ENCODE measurements around the gene NCOR1. TPM values are rescaled to one million over a fixed set of nuclear protein-coding genes. Genes with fewer than 3 reads are reported as not detected.

Gene NCOR1
- total and polyA plus RNA-seq, 2 of the 8 experiments (the other 6 are each of a cell fraction or from before 2014, with no cell fraction given), result 65.4 to 142 TPM

DNA sequence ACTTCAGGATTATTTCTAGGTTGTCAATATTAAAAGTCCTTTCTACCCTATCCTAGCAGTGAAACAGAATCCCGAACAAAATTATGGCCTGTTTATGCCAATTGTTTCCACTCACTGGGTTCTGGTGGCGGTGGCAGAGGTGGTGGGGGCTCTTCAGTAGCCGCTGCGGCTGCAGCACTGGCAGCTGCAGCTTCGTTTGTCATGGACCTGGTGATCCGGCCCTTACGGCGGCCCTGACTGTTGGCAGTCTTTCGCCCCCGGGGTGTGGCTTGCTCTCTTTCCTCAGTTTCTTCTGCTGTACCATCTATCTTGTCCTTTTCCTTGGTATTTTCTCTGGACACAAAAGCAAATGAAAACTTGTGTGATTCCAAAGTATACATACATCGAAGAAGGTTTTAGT is 94.4 kb downstream of the NCOR1 start:
- Histone ChIP-seq H3K4ac (replicated peaks; ENCODE audit: insufficient read length, low read depth, low read length) (no peak overlapping the region), H3K27me3 (replicated peaks in 1 of 4; ENCODE audit: control insufficient read depth in 3 of 4, extremely low read depth in 1 of 4, insufficient read depth in 3 of 4, low read length in 3 of 4) (no peaks in the 10 kb centered on the region), H4K8ac (ENCODE audit: extremely low read depth, insufficient read depth, low read length) (no peak overlapping the region), H3K27ac (ENCODE audit: low read depth, low read length) (no peak overlapping the region), H3K23ac (ENCODE audit: insufficient read length) (no peak overlapping the region), H3K9ac (replicated peaks in 1 of 4; ENCODE audit: extremely low read depth in 1 of 4, low read depth in 3 of 4, low read length in 3 of 4) (no peak overlapping the region), H2BK20ac (ENCODE audit: low read length) (no peak overlapping the region), H4K91ac (replicated peaks; ENCODE audit: insufficient read length, low read length) (no peak overlapping the region), H3K79me2 (ENCODE audit: control insufficient read depth in 1 of 2, insufficient read depth in 2 of 2, low read length in 2 of 2) (no peaks in the 10 kb centered on the region), H4K20me1 (replicated peaks in 1 of 2; ENCODE audit: control insufficient read depth in 1 of 2, insufficient read depth in 2 of 2, low read length in 2 of 2) (no peaks in the 10 kb centered on the region), H3K18ac (ENCODE audit: extremely low read depth, low read length) (no peak overlapping the region), H3K4me1 (replicated peaks in 1 of 4; ENCODE audit: control insufficient read depth in 3 of 4, insufficient read depth in 4 of 4, low read length in 3 of 4) (no peaks in the 10 kb centered on the region), H2BK120ac (replicated peaks; ENCODE audit: low read depth, low read length) (no peak overlapping the region), H3K79me1 (ENCODE audit: low read depth, low read length) (no peaks in the 10 kb centered on the region), H3K9me3 (ENCODE audit: insufficient read depth in 2 of 2, low read depth in 1 of 2, low read length in 1 of 2) (peaks cover 3 to 8% of the 10 kb centered on the region in 2 experiments; a peak in 1 of 4 replicates), H3K4me2 (ENCODE audit: insufficient read depth in 1 of 2, low read depth in 2 of 2, low read length in 2 of 2) (no peak overlapping the region), H2BK15ac (ENCODE audit: low read length) (no peak overlapping the region), H2BK12ac (ENCODE audit: low read depth, low read length) (no peak overlapping the region), H2AFZ (ENCODE audit: low read length) (no peak overlapping the region), H4K5ac (ENCODE audit: insufficient read length, low read depth, low read length) (no peak overlapping the region), H2AK5ac (ENCODE audit: low read depth, low read length) (no peak overlapping the region), H2BK5ac (ENCODE audit: low read depth, low read length) (no peak overlapping the region), H3K14ac (ENCODE audit: insufficient read length) (no peak overlapping the region), H3K56ac (replicated peaks; ENCODE audit: insufficient read length, low read depth, low read length) (no peak overlapping the region), H3K4me3 (ENCODE audit: extremely low read depth in 1 of 4, insufficient read depth in 2 of 4, low read depth in 3 of 4, low read length in 4 of 4) (no peak overlapping the region), H3K23me2 (ENCODE audit: low read depth, low read length) (peaks cover 2% of the 10 kb centered on the region; the same call in 1 of the 2 replicates), H3K36me3 (ENCODE audit: control insufficient read depth in 2 of 4, insufficient read depth in 4 of 4, low read length in 3 of 4) (peaks cover 9 to 63% (median 29%) of the 10 kb centered on the region in 4 experiments; a peak in 7 of 8 replicates)
- WGBS, 2 experiments (ENCODE audit: extremely low coverage in 1 of 2, insufficient coverage in 1 of 2, insufficient read length in 1 of 2, insufficient replicate concordance in 2 of 2, low coverage in 1 of 2, low lambda C conversion rate in 2 of 2, missing lambda C conversion rate in 1 of 2), result 91% methylated on average over 11 of the region's 11 CpGs; no CpG with 5 or more reads in 1 of the 2 experiments
- DNase-seq (ENCODE audit: low read depth in 1 of 2, low spot score in 2 of 2) (no peak), FAIRE-seq (no peak)
- ChIA-PET CTCF (ENCODE audit: partially characterized antibody) (no interaction called here), POLR2A (ENCODE audit: partially characterized antibody) (no interaction called here)
- TF ChIP-seq TAF7 (optimal IDR thresholded peaks at IDR 0.05; ENCODE audit: borderline replicate concordance, low read depth, low read length) (no peak), TCF12 (IDR thresholded peaks at IDR 0.05; ENCODE audit: low read depth, low read length) (no peak)
